ENCODE results near the gene C4orf50.

The C4orf50 gene

GRCh38 chr4:6027392-6027791 lies 9.2 kb upstream of the C4orf50 start:
- H4K20me1 ChIP-seq (ENCODE audit: low read depth, low read length) = no peaks in the 10 kb centered on the region
- TF ChIP-seq, protein P1, sequence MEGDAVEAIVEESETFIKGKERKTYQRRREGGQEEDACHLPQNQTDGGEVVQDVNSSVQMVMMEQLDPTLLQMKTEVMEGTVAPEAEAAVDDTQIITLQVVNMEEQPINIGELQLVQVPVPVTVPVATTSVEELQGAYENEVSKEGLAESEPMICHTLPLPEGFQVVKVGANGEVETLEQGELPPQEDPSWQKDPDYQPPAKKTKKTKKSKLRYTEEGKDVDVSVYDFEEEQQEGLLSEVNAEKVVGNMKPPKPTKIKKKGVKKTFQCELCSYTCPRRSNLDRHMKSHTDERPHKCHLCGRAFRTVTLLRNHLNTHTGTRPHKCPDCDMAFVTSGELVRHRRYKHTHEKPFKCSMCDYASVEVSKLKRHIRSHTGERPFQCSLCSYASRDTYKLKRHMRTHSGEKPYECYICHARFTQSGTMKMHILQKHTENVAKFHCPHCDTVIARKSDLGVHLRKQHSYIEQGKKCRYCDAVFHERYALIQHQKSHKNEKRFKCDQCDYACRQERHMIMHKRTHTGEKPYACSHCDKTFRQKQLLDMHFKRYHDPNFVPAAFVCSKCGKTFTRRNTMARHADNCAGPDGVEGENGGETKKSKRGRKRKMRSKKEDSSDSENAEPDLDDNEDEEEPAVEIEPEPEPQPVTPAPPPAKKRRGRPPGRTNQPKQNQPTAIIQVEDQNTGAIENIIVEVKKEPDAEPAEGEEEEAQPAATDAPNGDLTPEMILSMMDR (IDR thresholded peaks at IDR 0.05; ENCODE audit: insufficient read depth, low read length, poor library complexity, severe bottlenecking) = no peak
- TF ChIP-seq EZH2phosphoT487 (conservative IDR thresholded peaks at IDR 0.05; ENCODE audit: low read length) = no peak

DNA sequence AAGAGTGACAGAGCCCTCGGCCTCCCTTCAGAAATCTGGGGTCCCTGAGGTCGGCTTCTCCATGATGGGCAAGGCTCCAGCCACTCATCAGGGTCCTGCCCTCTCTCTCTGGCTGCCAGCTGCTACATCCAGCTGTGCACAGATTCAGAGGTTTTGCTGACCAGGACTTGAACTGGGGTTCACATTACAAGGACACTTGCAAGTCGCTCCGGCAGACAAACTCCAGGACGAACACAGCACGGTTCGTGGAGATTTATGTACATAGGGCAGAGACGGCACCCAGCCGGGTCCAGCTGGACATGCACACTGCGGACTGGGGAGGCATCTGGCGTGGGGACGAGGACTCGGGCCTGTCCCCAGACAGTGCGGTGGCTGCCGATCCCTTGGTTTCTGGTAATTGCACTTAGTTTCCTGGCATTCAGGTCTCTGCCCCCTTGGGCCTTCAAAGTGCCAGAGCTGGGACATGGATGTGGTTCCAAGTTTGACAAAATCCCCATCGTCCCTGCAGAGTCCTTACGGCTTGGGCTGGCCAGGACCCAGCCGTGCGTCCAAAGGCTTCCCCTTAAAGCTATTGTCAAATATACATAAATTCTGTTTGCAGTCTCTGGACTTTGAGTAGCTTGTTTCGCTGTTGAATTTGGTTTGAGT lies 6.2 kb upstream of the C4orf50 start:
- Histone ChIP-seq H4K20me1 (ENCODE audit: low read depth, low read length) (no peaks in the 10 kb centered on the region), H3K79me2 (ENCODE audit: insufficient read depth, low read length) (no peaks in the 10 kb centered on the region), H3K36me3 (ENCODE audit: low read length) (no peaks in the 10 kb centered on the region), H3K27me3 (ENCODE audit: low read length) (no peaks in the 10 kb centered on the region), H3K4me2 (ENCODE audit: low read depth, low read length, poor library complexity, severe bottlenecking) (no peak overlapping the region), H3F3A (ENCODE audit: insufficient read depth) (no peaks in the 10 kb centered on the region), H3K27ac (ENCODE audit: low read depth, low read length) (no peak overlapping the region), H3K4me3 (ENCODE audit: insufficient read depth, low read length, poor library complexity, severe bottlenecking) (no peak overlapping the region), H3K9me3 (ENCODE audit: insufficient read depth, low read length) (no peaks in the 10 kb centered on the region), H3K9ac (ENCODE audit: low read length) (no peak overlapping the region), H3K9me2 (replicated peaks; ENCODE audit: insufficient read depth, low read length) (no peaks in the 10 kb centered on the region), H2AFZ (ENCODE audit: low read depth, low read length, severe bottlenecking) (no peak overlapping the region)
- TF ChIP-seq, protein P1 (IDR thresholded peaks at IDR 0.05; ENCODE audit: insufficient read depth, low read length, poor library complexity, severe bottlenecking) = no peak
- TF ChIP-seq EZH2phosphoT487 (conservative IDR thresholded peaks at IDR 0.05; ENCODE audit: low read length) = no peak

More at GRCh38 chr4:6027392-6027791, 9.2 kb upstream of the C4orf50 start:
- no peaks in the 10 kb centered on the region for H3K9me3 ChIP-seq (ENCODE audit: insufficient read depth, low read length)
- H3K79me2 ChIP-seq (ENCODE audit: insufficient read depth, low read length) = no peaks in the 10 kb centered on the region
- no peak overlapping the region for H3K4me3 ChIP-seq (ENCODE audit: insufficient read depth, low read length, poor library complexity, severe bottlenecking)
- no peaks in the 10 kb centered on the region for H3K27me3 ChIP-seq (ENCODE audit: low read length)
- H3K36me3 ChIP-seq (ENCODE audit: low read length) = no peaks in the 10 kb centered on the region
- no peaks in the 10 kb centered on the region for H3F3A ChIP-seq (ENCODE audit: insufficient read depth)
- H3K9ac ChIP-seq (ENCODE audit: low read length) = no peak overlapping the region
- H2AFZ ChIP-seq (ENCODE audit: low read depth, low read length, severe bottlenecking) = no peak overlapping the region
- H3K27ac ChIP-seq (ENCODE audit: low read depth, low read length) = no peak overlapping the region
- no peak overlapping the region for H3K4me2 ChIP-seq (ENCODE audit: low read depth, low read length, poor library complexity, severe bottlenecking)
- H3K9me2 ChIP-seq (replicated peaks; ENCODE audit: insufficient read depth, low read length) = no peaks in the 10 kb centered on the region

GRCh38 chr4:6023731-6024130 lies 5.5 kb upstream of the C4orf50 start:
- H3K9me2 ChIP-seq (replicated peaks; ENCODE audit: insufficient read depth, low read length) = no peaks in the 10 kb centered on the region
- no peaks in the 10 kb centered on the region for H3K79me2 ChIP-seq (ENCODE audit: insufficient read depth, low read length)
- no peak overlapping the region for H3K9ac ChIP-seq (ENCODE audit: low read length)
- H3K27ac ChIP-seq (ENCODE audit: low read depth, low read length) = no peak overlapping the region
- no peaks in the 10 kb centered on the region for H3K9me3 ChIP-seq (ENCODE audit: insufficient read depth, low read length)
- no peak overlapping the region for H3K4me3 ChIP-seq (ENCODE audit: insufficient read depth, low read length, poor library complexity, severe bottlenecking)
- no peaks in the 10 kb centered on the region for H3F3A ChIP-seq (ENCODE audit: insufficient read depth)
- TF ChIP-seq, protein P1 (IDR thresholded peaks at IDR 0.05; ENCODE audit: insufficient read depth, low read length, poor library complexity, severe bottlenecking) = no peak
- no peak for TF ChIP-seq EZH2phosphoT487 (conservative IDR thresholded peaks at IDR 0.05; ENCODE audit: low read length)
- no peak overlapping the region for H3K4me2 ChIP-seq (ENCODE audit: low read depth, low read length, poor library complexity, severe bottlenecking)
- no peaks in the 10 kb centered on the region for H4K20me1 ChIP-seq (ENCODE audit: low read depth, low read length)
- no peaks in the 10 kb centered on the region for H3K27me3 ChIP-seq (ENCODE audit: low read length)
- no peak overlapping the region for H2AFZ ChIP-seq (ENCODE audit: low read depth, low read length, severe bottlenecking)
- no peaks in the 10 kb centered on the region for H3K36me3 ChIP-seq (ENCODE audit: low read length)

All from SU-DHL-6 (cell line).